H1 (cell line): ENCODE results near the gene CAV3.

Experiments
- EZH2 ChIP-seq: fragments of 200-600 bp; sonication (generic); IDR thresholded peaks from 2 replicates; pipeline ENCODE4 v1.7.1; 2012; ENCODE audit warnings: low read depth, mild to moderate bottlenecking, moderate library complexity, low read length, inconsistent platforms; ENCODE audit not compliant: severe bottlenecking
- JUN ChIP-seq: IDR thresholded peaks from 2 replicates; pipeline ENCODE4 v1.6.1; 2011; ENCODE audit warnings: low read depth, mild to moderate bottlenecking, improper control_type of control experiment, low read length
- POLR2A ChIP-seq, 2 experiments: IDR thresholded peaks; 1 replicate in 1 of 2; 2 replicates in 1 of 2; pipeline ENCODE4 v1.6.1; 2011; ENCODE audit warnings: low read depth in 2 of 2, low read length in 2 of 2, mild to moderate bottlenecking in 2 of 2; ENCODE audit errors: control extremely low read depth in 1 of 2
- POLR2AphosphoS5 ChIP-seq: IDR thresholded peaks from 2 replicates; pipeline ENCODE4 v1.6.1; 2011; ENCODE audit warnings: low read depth, low read length
- POU5F1 ChIP-seq: IDR thresholded peaks from 2 replicates; pipeline ENCODE4 v1.6.1; 2011; ENCODE audit warnings: low read depth, mild to moderate bottlenecking, low read length, moderate library complexity
- RAD21 ChIP-seq, 2 experiments: IDR thresholded peaks in 1 of 2; conservative IDR thresholded peaks in 1 of 2; 2 replicates each; pipeline ENCODE4 v1.6.1; 2011; ENCODE audit warnings: low read depth in 2 of 2, low read length in 2 of 2, improper control_type of control experiment in 1 of 2, inconsistent platforms in 1 of 2, mild to moderate bottlenecking in 1 of 2, moderate library complexity in 1 of 2
- SIN3A ChIP-seq, 2 experiments: IDR thresholded peaks in 1 of 2; conservative IDR thresholded peaks in 1 of 2; 2 replicates each; pipeline ENCODE4 v1.6.1; 2011 to 2012; ENCODE audit warnings: low read length in 2 of 2, improper control_type of control experiment in 1 of 2, low read depth in 1 of 2, mild to moderate bottlenecking in 1 of 2
- SP1 ChIP-seq: IDR thresholded peaks from 2 replicates; pipeline ENCODE4 v1.6.1; 2011; ENCODE audit warnings: low read depth, low read length
- SP4 ChIP-seq: IDR thresholded peaks from 2 replicates; pipeline ENCODE4 v1.6.1; 2012; ENCODE audit warnings: low read length, inconsistent platforms
- SUZ12 ChIP-seq: fragments of 200-600 bp; sonication (generic); IDR thresholded peaks from 2 replicates; pipeline ENCODE4 v1.6.1; 2012; ENCODE audit warnings: mild to moderate bottlenecking, inconsistent platforms, low read length, moderate library complexity, mixed read lengths
- TEAD4 ChIP-seq: IDR thresholded peaks from 2 replicates; pipeline ENCODE4 v1.6.1; 2012; ENCODE audit warnings: low read depth, low read length, inconsistent platforms, mixed read lengths
- YY1 ChIP-seq: IDR thresholded peaks from 2 replicates; pipeline ENCODE4 v1.6.1; 2011; ENCODE audit warnings: low read depth, mild to moderate bottlenecking, low read length
- ZNF274 ChIP-seq: IDR thresholded peaks from 2 replicates; pipeline ENCODE4 v1.7.0; 2012; ENCODE audit warnings: low read length, borderline replicate concordance; ENCODE audit errors: extremely low read depth

- TF ChIP-seq SP1 (no peak), POLR2AphosphoS5 (no peak), ZNF274 (no peak), EZH2 (no peak), YY1 (no peak), RAD21 (IDR thresholded peaks at IDR 0.05 in 1 of 2, conservative IDR thresholded peaks at IDR 0.05 in 1 of 2; ENCODE audit: low read depth in 2 of 2, low read length in 2 of 2) (no peak), JUN (no peak), POLR2A (IDR thresholded peaks at IDR 0.05; ENCODE audit: control extremely low read depth in 1 of 2, low read depth in 2 of 2, low read length in 2 of 2) (no peak), SUZ12 (no peak), TEAD4 (no peak), POU5F1 (no peak), SIN3A (conservative IDR thresholded peaks at IDR 0.05 in 1 of 2, IDR thresholded peaks at IDR 0.05 in 1 of 2; ENCODE audit: low read depth in 1 of 2, low read length in 2 of 2) (no peak), SP4 (no peak)
Measured at GRCh38 chr3:8738639-8739038, 5.0 kb downstream of the CAV3 start.
